C4-2B (cell line): ENCODE data around the gene KDM1B.

Experiments used
- ZFX ChIP-seq: fragments of 450-650 bp; IDR thresholded peaks from 2 replicates; pipeline ENCODE4 v1.6.1; 2017
- TF ChIP-seq, protein P1 (sequence below): fragments of 450-650 bp; conservative IDR thresholded peaks from 2 replicates; pipeline ENCODE4 v1.5.1; 2017; ENCODE audit warnings: mild to moderate bottlenecking

DNA sequence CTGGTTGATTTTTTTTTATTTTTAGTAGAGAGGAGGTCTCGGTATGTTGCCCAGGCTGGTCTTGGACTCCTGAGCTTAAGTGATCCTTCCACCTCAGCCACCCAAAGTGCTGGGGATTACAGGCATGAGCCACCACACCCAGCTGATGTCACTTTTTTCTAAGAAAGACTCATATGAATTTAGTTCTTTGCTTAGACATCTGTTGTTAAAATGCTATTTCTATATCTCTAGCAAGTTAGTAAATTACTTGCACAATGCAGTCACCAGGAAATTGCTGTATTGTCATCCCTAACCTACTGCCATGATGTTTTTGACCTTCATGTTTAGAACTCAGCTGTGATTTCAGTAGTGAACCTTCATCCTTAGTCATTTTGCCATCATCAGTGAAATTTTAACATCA, 5.7 kb downstream of the KDM1B start:
- TF ChIP-seq ZFX = no peak
- TF ChIP-seq, protein P1, sequence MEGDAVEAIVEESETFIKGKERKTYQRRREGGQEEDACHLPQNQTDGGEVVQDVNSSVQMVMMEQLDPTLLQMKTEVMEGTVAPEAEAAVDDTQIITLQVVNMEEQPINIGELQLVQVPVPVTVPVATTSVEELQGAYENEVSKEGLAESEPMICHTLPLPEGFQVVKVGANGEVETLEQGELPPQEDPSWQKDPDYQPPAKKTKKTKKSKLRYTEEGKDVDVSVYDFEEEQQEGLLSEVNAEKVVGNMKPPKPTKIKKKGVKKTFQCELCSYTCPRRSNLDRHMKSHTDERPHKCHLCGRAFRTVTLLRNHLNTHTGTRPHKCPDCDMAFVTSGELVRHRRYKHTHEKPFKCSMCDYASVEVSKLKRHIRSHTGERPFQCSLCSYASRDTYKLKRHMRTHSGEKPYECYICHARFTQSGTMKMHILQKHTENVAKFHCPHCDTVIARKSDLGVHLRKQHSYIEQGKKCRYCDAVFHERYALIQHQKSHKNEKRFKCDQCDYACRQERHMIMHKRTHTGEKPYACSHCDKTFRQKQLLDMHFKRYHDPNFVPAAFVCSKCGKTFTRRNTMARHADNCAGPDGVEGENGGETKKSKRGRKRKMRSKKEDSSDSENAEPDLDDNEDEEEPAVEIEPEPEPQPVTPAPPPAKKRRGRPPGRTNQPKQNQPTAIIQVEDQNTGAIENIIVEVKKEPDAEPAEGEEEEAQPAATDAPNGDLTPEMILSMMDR = no peak
